ENCODE data around the gene IMP4. TPM values are rescaled to one million over a fixed set of nuclear protein-coding genes. Genes with fewer than 3 reads are reported as not detected.

Gene IMP4
- total and polyA plus RNA-seq, 2 of the 8 experiments (the other 6 are each of a cell fraction or from before 2014, with no cell fraction given): 96.8 to 194 TPM

- TF ChIP-seq ASH2L (IDR thresholded peaks at IDR 0.05; ENCODE audit: low read length): no peak
Measured at GRCh38 chr2:130310881-130311280, 31.8 kb upstream of the IMP4 start (continued).

Data from H1 (cell line).